ENCODE data around the gene TRPV3.

DNA sequence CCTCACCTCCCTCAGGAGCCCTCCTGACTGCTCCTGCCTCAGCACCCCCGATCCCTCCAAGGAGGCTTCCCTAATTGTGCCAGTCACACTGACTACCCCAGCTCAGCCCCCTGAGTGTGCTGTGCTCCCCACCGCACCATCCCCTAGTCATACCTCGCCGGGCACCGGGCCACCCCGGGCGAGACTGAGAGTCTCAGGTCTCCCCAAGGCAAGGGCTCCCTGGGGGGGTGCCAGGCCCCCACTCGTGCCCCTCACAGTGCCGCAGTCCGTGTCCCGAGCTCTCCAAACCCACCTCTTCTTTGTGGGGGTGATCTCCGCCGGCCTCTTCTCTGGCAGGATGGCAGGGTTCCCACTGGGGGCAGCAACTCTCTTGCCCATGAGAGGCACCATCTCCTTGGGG, 3.2 kb downstream of the TRPV3 start:
- TF ChIP-seq, protein P1, sequence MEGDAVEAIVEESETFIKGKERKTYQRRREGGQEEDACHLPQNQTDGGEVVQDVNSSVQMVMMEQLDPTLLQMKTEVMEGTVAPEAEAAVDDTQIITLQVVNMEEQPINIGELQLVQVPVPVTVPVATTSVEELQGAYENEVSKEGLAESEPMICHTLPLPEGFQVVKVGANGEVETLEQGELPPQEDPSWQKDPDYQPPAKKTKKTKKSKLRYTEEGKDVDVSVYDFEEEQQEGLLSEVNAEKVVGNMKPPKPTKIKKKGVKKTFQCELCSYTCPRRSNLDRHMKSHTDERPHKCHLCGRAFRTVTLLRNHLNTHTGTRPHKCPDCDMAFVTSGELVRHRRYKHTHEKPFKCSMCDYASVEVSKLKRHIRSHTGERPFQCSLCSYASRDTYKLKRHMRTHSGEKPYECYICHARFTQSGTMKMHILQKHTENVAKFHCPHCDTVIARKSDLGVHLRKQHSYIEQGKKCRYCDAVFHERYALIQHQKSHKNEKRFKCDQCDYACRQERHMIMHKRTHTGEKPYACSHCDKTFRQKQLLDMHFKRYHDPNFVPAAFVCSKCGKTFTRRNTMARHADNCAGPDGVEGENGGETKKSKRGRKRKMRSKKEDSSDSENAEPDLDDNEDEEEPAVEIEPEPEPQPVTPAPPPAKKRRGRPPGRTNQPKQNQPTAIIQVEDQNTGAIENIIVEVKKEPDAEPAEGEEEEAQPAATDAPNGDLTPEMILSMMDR (IDR thresholded peaks at IDR 0.05; ENCODE audit: low read depth, low read length, missing input control) = no peak
- TF ChIP-seq TAF1 (conservative IDR thresholded peaks at IDR 0.05) (no peak), JUND (IDR thresholded peaks at IDR 0.05) (no peak), FOXA1 (IDR thresholded peaks at IDR 0.05) (no peak), HNF4G (IDR thresholded peaks at IDR 0.05) (no peak), RAD21 (IDR thresholded peaks at IDR 0.05) (no peak), SP1 (IDR thresholded peaks at IDR 0.05) (no peak), EGR1 (IDR thresholded peaks at IDR 0.05; ENCODE audit: low read depth in 2 of 2) (no peak), YY1 (IDR thresholded peaks at IDR 0.05) (no peak), GABPA (IDR thresholded peaks at IDR 0.05 in 1 of 2, conservative IDR thresholded peaks at IDR 0.05 in 1 of 2) (no peak)
- TF ChIP-seq, protein P2, sequence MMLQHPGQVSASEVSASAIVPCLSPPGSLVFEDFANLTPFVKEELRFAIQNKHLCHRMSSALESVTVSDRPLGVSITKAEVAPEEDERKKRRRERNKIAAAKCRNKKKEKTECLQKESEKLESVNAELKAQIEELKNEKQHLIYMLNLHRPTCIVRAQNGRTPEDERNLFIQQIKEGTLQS (IDR thresholded peaks at IDR 0.05) = no peak
- TF ChIP-seq, protein P3, sequence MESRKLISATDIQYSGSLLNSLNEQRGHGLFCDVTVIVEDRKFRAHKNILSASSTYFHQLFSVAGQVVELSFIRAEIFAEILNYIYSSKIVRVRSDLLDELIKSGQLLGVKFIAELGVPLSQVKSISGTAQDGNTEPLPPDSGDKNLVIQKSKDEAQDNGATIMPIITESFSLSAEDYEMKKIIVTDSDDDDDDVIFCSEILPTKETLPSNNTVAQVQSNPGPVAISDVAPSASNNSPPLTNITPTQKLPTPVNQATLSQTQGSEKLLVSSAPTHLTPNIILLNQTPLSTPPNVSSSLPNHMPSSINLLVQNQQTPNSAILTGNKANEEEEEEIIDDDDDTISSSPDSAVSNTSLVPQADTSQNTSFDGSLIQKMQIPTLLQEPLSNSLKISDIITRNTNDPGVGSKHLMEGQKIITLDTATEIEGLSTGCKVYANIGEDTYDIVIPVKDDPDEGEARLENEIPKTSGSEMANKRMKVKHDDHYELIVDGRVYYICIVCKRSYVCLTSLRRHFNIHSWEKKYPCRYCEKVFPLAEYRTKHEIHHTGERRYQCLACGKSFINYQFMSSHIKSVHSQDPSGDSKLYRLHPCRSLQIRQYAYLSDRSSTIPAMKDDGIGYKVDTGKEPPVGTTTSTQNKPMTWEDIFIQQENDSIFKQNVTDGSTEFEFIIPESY (IDR thresholded peaks at IDR 0.05) = no peak
- TF ChIP-seq, protein P4, sequence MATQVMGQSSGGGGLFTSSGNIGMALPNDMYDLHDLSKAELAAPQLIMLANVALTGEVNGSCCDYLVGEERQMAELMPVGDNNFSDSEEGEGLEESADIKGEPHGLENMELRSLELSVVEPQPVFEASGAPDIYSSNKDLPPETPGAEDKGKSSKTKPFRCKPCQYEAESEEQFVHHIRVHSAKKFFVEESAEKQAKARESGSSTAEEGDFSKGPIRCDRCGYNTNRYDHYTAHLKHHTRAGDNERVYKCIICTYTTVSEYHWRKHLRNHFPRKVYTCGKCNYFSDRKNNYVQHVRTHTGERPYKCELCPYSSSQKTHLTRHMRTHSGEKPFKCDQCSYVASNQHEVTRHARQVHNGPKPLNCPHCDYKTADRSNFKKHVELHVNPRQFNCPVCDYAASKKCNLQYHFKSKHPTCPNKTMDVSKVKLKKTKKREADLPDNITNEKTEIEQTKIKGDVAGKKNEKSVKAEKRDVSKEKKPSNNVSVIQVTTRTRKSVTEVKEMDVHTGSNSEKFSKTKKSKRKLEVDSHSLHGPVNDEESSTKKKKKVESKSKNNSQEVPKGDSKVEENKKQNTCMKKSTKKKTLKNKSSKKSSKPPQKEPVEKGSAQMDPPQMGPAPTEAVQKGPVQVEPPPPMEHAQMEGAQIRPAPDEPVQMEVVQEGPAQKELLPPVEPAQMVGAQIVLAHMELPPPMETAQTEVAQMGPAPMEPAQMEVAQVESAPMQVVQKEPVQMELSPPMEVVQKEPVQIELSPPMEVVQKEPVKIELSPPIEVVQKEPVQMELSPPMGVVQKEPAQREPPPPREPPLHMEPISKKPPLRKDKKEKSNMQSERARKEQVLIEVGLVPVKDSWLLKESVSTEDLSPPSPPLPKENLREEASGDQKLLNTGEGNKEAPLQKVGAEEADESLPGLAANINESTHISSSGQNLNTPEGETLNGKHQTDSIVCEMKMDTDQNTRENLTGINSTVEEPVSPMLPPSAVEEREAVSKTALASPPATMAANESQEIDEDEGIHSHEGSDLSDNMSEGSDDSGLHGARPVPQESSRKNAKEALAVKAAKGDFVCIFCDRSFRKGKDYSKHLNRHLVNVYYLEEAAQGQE (IDR thresholded peaks at IDR 0.05) = no peak
- TF ChIP-seq, protein P5, sequence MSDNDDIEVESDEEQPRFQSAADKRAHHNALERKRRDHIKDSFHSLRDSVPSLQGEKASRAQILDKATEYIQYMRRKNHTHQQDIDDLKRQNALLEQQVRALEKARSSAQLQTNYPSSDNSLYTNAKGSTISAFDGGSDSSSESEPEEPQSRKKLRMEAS (IDR thresholded peaks at IDR 0.05) = no peak
